Astrocyte (in vitro differentiated cells and primary cell): ENCODE data around the gene PHAF1.

Experiments
- CTCF ChIP-seq: IDR thresholded peaks from 2 replicates; pipeline ENCODE4 v1.5.1; 2011; ENCODE audit warnings: low read depth, mild to moderate bottlenecking, inconsistent platforms, low read length, moderate library complexity; ENCODE audit not compliant: insufficient read depth
- EZH2 ChIP-seq: IDR thresholded peaks from 2 replicates; pipeline ENCODE4 v1.6.1; 2012; ENCODE audit warnings: mild to moderate bottlenecking, low read length, inconsistent platforms; ENCODE audit not compliant: insufficient read depth

- TF ChIP-seq EZH2 (no peak), CTCF (no peak)
Observed at GRCh38 chr16:67101311-67102082, 8.2 kb upstream of the PHAF1 start.
